Tibial artery (tissue), 4 donors: Measurements from ENCODE around the gene PTMA.

Experiments
- DNase-seq, 2 donors: peaks; one replicate each; pipeline ENCODE4 v3.0.0-alpha.2; 2019
- H3K27ac ChIP-seq, 2 donors: fragments of 200-600 bp; sonication (generic) in 1 of 2; 1 replicate in 1 of 2; 2 replicates in 1 of 2; pipeline ENCODE4 v1.5.1; 2018 to 2019; ENCODE audit warnings: mild to moderate bottlenecking in 1 of 2
- H3K27me3 ChIP-seq, 2 donors: fragments of 200-600 bp; sonication (generic) in 1 of 2; one replicate each; pipeline versions ENCODE4 v1.5.1 to v1.6.0; 2016 to 2019
- H3K36me3 ChIP-seq, 3 donors: fragments of 200-600 bp; sonication (generic) in 2 of 3; one replicate each; pipeline ENCODE4 v1.5.1; 2016 to 2019; ENCODE audit warnings: mild to moderate bottlenecking in 2 of 3
- H3K4me1 ChIP-seq, 4 donors: fragments of 200-600 bp; sonication (generic) in 2 of 4; 1 replicate in 3 of 4; 2 replicates in 1 of 4; pipeline ENCODE4 v1.5.1; 2016 to 2019
- H3K4me3 ChIP-seq, 2 donors: fragments of 200-600 bp; sonication (generic) in 1 of 2; 1 replicate in 1 of 2; 2 replicates in 1 of 2; pipeline ENCODE4 v1.5.1; 2018 to 2019; ENCODE audit warnings: mild to moderate bottlenecking in 2 of 2
- H3K9me3 ChIP-seq, 3 donors: fragments of 200-600 bp; sonication (generic) in 1 of 3; one replicate each; pipeline ENCODE4 v1.5.1; 2016 to 2019
- CTCF ChIP-seq, 2 experiments: fragments of 200-600 bp in 1 of 2; fragments of 450-650 bp in 1 of 2; IDR thresholded peaks; one replicate each; pipeline ENCODE4 v1.5.1; 2017 to 2019; ENCODE audit warnings: antibody characterized with exemption in 2 of 2, mild to moderate bottlenecking in 1 of 2, moderate library complexity in 1 of 2
- intact Hi-C: fragments of 100-400 bp; cut with DNase I; formaldehyde crosslinking; loops from one replicate; pipeline ENCODE4 v1.15.0; 2023; ENCODE audit warnings: low total_unique reads

PTMA gene

GRCh38 chr2:231679908-231680284 lies 28.4 kb upstream of the PTMA start:
- Histone ChIP-seq H3K36me3 (no peaks in the 10 kb centered on the region), H3K27me3 (no peaks in the 10 kb centered on the region), H3K9me3 (no peaks in the 10 kb centered on the region), H3K4me3 (peak overlapping the region in 1 of 2 donors; percentile 55), H3K27ac (peak overlapping the region; percentile 86 to 89), H3K4me1 (peaks cover 0 to 22% (median 13%) of the 10 kb centered on the region in 4 donors)
- no peak for DNase-seq
- intact Hi-C loops, result loop anchor here (10.0 kb wide), 1 partner anchor 105 kb away; the partner anchor contains the start of genes COPS7B and PDE6D
- TF ChIP-seq CTCF (IDR thresholded peaks at IDR 0.05), result no peak

- Histone ChIP-seq H3K4me3 (peak overlapping the region; percentile 55 to 63), H3K4me1 (peaks cover 0 to 18% (median 9%) of the 10 kb centered on the region in 4 donors), H3K27ac (peak overlapping the region; percentile 86 to 89), H3K9me3 (no peaks in the 10 kb centered on the region), H3K36me3 (no peaks in the 10 kb centered on the region), H3K27me3 (no peaks in the 10 kb centered on the region)
- TF ChIP-seq CTCF (IDR thresholded peaks at IDR 0.05), result no peak
- intact Hi-C loops, result loop anchor here (10.0 kb wide), 1 partner anchor 104 kb away; the partner anchor contains the start of genes COPS7B and PDE6D
- DNase-seq, result no peak
These were observed 27.9 kb upstream of the PTMA start for GRCh38 chr2:231680285-231680991.

- peak overlapping the region; percentile 86 to 89 for H3K27ac ChIP-seq
- H3K9me3 ChIP-seq, result no peaks in the 10 kb centered on the region
- H3K27me3 ChIP-seq, result no peaks in the 10 kb centered on the region
- peak overlapping the region; percentile 55 to 63 for H3K4me3 ChIP-seq
- TF ChIP-seq CTCF (IDR thresholded peaks at IDR 0.05), result no peak
- peak; percentile 78 to 92 for DNase-seq
- H3K4me1 ChIP-seq, result peaks cover 0 to 18% (median 9%) of the 10 kb centered on the region in 4 donors
- intact Hi-C loops, result loop anchor here (10.0 kb wide), 1 partner anchor 104 kb away; the partner anchor contains the start of genes COPS7B and PDE6D
- no peaks in the 10 kb centered on the region for H3K36me3 ChIP-seq
These were observed 27.1 kb upstream of the PTMA start for GRCh38 chr2:231680992-231681852.

GRCh38 chr2:231682603-231683291 lies 25.6 kb upstream of the PTMA start:
- no peak for DNase-seq
- no peaks in the 10 kb centered on the region for H3K27me3 ChIP-seq
- H3K9me3 ChIP-seq, result no peaks in the 10 kb centered on the region
- H3K4me3 ChIP-seq, result no peak overlapping the region
- no peak for TF ChIP-seq CTCF (IDR thresholded peaks at IDR 0.05)
- intact Hi-C loops, result loop anchor here (10.0 kb wide), 1 partner anchor 102 kb away; the partner anchor contains the start of genes COPS7B and PDE6D
- H3K27ac ChIP-seq, result no peak overlapping the region
- H3K36me3 ChIP-seq, result no peaks in the 10 kb centered on the region
- peaks cover 0 to 23% (median 9%) of the 10 kb centered on the region in 4 donors for H3K4me1 ChIP-seq
